CD4-positive, alpha-beta T cell treated with Interleukin-17A for 4 hours (primary cell): ENCODE results near the gene MCC.

Experiments used
- DNase-seq: peaks from one replicate; pipeline ENCODE4 v3.0.0-alpha.2; 2020; ENCODE audit warnings: mixed read lengths

Gene MCC

DNA sequence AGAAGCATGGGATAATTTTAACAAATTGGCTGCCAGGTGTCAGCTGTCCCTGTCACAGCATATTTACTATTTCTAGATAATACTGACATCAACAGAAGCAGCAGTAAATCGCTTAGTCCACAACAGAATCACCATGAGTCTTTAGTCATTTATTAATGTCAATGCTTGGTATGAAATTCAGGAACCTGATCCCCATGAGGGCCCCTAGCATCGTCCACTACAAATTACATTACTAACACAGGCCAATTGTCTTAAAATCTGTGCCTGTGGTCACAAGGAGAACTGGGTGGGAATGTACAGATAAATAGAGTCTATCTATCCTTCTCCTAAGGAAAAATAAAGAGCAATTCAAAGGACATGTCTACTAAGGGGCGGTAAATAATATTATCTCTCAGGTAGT, 129.6 kb downstream of the MCC start:
- DNase-seq: no peak

DNA sequence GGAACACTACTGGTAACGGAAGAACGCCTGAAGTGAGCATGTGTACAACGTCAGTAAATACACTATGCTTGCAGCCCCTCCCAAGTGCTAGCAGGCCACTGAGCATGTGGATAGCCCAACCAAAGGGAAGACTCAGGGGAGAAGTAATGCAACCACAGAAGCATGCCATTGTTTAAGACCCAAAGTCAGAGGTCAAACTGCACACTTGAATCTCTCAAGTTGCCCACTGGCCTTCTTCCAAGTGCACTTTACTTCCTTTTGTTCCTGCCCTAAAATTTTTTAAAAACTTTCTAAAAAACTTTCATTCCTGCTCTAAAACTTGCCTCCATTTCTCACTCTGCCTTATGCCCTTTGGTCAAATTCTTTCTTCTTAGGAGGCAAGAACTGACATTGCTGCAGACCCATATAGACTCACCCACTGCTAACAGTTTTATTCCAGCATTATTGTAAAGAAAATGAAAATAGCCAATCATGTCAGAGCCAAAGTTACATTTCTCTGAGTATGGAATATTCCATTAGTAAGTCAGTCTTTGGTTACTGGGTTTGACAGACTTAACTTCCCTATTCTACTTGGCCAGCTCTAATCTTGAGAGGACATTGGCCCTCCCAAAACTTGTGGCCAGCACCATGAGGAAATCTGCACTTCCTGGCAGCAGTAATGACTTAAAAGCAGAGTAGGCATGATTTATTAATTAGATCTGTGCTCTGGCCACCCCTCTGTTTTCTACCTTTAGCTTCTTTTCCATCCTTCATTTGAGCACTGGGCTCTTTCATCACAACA, 130.4 kb downstream of the MCC start:
- DNase-seq: no peak

DNA sequence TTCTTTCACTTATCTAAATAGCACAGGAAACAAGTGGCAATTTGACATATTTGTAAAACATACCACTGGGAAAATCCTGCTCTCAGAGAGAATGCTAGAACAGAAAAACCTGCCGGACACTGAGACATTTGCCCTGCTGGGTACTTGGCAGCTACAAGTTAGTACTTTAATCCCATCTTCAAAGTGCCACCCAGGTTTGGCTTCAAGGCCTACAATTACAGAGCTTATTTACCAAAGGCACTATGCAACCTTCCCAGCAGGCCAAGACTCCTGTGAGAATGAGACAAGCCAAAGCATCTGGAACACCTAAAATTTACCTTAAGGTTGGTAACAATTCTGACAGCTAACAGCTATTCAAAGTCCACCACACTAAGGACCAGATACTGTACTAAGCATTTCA, 131.8 kb downstream of the MCC start:
- DNase-seq: no peak

DNA sequence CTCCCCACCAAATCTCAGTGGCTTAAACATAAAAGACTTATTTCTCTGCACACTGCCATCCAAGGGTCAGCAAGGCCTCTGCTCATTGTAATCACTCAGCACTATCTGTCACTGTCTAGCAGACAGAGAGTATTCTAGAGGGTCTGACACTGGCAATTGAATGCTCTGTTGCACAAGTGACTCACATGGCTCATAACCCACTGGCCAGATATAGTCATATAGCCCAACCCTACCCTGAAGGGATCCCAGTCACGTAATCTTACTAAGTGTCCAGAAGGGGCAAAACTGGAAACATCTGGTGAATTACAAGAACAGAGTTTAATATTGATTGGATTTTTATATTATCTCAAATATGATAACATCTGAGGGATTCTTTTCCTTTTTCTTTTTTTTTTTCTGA, 134.2 kb downstream of the MCC start:
- DNase-seq: no peak

DNA sequence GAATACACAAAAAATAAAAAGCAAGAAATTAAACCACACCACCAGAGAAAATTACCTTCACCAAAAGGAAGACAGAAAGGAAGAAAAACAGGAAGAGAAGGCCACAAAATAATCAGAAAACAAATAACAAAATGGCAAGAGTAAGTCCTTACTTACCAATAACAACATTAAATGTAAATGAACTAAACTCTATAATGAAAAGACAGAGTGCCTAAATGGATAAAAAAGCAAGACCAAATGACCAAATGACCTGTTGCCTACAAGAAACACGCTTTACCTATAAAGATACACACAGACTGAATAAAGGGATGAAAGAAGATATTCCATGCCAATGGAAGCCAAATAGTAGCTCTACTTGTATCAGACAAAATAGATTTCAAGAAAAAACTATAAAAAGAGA, 140.7 kb downstream of the MCC start:
- no peak for DNase-seq

DNA sequence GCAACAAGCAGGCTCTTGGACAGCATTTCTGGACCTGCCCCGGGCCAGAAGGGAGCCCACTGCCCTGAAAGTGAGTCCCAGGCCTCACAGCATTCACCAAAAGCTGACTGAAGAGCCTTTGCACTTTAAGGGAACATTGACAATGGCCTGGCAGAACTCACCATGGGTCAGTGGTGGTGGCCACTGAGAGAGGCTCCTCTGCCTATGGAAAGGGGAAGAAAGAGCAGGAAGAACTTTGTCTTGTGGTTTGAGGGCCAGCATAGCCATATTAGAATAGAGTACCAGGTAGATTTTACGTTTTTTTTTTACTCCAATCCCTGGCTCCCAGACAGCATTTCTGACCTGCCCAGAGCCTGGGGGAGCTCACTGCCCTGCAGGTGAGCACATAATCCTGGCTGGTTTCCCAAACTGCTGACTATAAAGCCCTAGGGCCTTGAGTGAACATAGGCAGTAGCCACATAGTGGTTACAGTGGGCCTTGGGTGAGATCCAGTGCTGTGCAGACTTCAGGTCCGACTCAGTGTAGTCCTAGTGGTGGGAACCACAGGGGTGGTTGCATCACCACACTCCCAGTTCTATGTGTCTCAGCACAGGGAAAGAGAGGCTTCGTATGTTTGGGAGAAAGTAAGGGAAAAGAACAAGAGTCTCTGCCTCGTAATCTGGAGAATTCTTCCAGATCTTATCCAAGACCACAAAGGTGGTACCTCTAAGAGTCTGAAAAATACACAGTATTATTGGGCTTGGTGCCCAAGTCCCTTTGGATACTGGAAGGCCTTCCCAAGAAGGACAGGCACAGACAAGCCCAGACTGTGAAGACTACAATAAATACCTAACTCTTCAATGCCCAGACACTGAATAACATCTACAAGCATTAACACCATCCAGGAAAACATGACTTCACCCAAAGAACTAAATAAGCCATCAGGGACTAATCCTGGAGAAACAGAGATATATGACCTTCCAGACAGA, 143.0 kb downstream of the MCC start:
- no peak for DNase-seq

DNA sequence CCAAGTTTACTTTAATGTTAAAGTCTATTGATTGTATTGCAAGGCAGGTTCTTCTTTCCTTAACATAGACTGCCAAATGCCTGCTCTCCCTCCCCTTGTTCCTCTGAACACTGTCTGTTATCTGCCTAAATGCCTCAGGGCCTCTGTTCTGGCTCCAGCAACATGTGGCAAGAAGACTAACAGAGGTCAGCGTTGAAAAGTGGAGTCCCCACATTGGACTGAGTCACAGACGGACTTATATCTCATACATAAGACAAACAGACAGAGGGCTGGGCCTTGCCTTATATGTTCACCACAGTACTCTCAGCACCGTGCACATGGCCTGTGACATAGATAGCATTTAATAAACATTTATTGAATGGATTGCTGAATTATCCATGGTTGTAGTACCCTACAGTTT, 144.9 kb downstream of the MCC start:
- no peak for DNase-seq

DNA sequence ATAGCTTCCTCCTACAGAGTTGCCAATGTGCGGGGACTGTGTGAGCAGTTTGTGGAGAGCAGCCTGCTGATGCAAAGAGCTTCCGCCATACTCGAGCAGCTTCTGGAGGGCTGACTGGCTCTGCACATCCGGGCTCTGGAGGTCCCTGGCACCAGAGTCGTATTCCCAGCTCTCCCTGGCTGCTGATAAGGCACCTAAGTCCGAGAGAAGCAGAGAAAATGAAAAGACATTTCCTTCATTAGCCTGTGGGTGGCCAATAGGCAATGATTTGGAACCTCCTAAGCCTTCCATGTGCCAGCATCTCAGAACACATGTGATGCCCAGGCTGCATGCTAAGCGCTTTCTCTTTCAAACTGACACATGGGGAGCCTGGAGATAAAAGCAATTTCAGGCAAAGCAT, 147.7 kb downstream of the MCC start:
- DNase-seq: no peak

DNA sequence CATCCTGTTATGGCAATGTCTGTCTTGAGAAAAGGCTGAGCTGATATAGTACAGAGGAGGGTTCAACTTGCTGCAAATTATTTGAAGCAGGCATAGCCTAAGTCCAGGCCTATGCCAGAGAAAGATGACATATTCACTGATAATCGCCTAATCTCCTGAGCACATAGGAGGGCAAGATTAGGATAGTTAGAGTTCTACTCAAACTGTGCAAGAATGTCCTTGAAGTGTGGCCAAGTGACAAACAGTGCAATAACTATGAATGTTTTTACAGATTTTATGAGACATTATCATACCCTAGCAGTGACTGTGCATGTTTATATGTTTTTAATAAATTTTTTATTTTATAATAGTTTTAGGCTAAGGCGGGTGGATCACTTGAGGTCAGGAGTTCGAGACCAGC, 149.6 kb downstream of the MCC start:
- DNase-seq: no peak

DNA sequence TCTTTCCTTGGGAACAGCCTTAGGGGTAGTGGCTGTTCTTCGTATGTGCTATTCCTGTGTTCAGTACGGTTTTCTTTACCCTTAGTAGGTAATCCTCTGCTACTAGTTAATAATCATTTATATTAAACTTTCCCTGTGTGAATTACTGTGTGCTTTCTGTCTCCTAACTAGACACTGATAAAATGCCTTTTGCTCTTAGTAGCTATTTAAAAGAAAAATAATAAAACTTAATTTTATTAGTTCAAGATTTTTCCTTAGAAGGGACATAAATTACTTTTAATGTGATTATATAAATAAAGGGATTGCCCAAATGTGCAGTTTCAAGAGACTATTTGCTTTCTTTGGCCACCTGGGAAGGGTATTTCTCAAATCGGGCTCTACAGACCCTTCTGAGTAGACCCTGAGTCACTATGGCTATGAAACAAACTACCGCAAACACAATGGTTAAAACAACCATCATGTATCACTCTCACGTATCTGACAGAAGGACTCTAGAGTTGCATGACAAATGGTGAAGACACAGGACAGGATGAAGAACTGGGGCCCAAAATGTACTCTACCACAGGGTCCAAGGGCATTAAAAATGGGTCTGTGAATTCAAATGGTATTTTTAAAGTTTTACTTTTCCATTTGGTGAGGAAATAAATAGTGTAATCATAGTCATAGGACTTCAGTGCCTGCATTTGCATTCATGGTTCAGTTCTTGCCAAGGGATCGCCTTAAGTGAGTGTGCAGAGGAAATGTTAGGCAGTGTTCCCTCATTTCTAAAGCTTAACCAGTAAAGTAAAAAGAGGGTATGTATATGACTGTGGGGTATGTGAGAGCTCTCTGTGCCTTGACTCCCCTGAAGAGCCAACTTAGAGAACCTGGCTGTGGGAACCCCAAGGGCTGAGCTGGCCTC, 150.5 kb downstream of the MCC start:
- no peak for DNase-seq

DNA sequence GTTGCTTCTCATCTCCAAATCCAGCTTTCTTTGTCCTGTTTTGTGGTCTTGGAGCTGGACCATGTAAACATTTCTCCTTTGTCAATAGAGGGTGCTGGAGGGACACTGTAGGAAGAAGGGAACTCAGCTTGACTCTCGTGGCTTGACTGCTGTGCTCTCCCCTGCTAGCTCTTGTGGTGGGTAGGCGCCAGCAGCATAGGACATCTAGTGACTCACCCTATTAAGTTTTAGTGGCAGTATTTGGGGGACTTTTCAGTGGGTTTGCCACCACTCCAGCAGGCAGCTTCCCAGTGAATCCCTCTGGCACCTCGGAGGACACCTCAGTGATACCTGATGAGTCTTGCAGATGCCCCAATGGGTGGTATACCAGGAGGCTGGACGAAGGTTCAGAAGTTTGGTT, 151.3 kb downstream of the MCC start:
- DNase-seq: no peak

DNA sequence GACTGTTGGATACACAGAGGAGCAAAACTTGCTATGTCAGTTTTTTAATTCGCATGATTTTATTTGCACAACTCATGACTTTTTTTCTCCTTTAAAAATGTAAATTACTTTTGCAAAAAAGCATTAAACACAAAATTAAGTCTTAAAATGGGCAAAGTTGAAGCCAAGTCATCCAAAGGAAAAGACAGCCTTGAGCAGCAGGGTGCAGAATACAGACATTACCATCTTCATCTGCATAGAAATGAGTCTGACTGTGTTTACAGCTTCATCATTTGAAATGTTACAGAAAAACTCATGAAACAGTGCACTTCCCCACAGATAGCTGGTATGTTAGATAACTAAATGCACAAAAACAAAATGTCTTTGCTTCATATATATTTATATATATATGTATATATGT, 154.8 kb downstream of the MCC start:
- DNase-seq: no peak

DNA sequence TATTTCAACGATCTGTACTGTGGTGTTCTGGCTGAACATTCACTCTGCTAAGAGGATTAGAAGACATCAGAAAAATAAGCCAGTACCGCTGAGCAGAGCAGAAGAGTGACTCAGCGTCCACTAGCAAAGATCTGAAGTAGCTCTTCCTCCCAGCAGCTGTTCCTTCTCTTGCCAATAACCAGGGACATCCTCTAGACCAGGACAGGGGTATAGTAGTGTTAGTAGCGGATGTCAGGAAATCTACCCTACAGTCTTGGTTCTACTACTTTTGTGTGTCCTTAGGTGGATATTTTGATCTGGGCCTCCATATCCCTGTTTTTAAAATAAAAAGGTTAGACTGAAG, 157.1 kb downstream of the MCC start:
- no peak for DNase-seq

DNA sequence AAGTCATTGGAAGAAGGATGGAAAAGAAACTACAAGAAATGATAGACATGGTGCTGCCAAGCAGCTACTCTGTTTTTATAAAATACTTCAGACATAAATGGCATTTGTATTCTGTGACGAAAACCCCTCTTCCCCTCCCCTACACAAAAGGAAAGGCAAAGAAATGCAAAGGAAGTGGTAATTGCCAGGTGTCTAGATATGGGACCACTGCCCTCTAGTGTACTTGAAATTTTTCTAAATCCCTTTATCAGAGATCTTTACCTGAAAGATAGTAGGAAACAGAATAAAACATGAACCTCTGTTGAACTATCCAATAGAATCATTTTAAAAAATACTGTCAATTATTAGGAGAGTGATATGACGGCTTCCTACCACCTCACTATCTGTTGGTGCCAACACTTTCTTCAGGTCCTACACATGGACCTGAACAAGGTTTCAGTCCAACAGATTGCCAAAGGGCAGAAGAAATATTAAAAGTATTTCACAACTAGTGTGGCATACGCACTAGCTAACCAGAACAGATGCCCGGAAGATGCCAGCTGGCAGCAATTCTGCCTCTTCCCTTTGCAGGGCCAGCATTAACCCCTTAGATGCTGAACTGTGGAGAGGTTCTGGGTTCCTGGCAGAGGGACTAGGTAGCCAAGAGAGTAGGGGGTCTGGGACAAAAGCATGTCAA, 157.6 kb downstream of the MCC start:
- peak; percentile 15 for DNase-seq

DNA sequence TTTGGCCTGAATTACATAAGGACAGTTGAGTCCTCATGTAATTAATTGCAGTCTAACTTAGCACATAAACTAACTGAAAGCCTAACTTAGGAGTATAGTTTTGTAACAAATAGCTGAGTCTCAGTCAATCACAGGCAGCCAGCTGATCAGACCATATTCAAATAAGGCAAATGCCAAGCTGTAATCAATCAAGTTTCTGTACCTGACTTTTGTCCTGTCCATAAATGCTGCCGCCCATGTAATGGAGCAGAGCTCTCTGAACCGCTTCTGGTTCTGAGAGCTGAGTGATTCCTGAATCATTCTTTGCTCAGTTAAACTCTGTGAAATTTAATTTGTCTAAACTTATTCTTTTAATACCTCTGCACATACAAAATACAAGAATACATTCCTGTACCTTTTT, 158.3 kb downstream of the MCC start:
- DNase-seq: no peak

DNA sequence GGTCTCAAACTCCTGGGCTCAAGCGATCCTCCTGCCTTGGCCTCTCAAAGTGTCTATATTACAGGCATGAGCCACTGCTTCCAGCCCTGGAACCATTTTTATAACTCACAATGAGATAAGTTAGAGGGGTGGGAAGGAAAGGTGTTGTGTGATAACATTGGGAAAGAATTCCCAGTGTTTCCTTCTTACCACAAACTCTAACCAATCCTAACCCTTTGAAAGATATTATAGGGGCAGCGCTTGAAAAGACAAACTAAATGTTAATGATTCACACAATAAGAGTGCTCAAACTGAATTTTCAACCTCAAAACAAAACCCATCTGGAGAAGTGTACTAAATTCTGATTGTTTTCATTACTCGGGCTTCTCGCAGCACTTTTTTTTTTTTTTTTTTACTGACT, 163.2 kb downstream of the MCC start:
- no peak for DNase-seq

DNA sequence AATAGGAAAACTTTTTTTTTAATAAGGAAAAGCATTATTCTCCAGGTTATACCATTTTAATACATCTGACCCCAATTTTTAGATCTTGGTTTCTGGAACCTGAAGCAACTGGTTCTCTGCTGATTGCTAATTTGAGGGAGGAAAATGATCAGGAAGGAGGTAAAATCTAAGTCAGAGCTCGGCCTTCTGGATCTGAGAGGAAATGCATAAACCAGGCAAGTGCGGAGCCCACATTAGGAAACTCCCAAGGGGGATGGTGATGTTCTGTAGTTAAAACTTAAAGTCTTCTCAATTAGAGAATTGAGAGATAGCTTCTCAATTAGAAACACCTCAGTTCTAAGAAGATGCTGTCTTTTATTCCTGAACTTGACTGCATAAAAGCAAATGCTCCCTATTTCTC, 167.0 kb downstream of the MCC start:
- DNase-seq: no peak

DNA sequence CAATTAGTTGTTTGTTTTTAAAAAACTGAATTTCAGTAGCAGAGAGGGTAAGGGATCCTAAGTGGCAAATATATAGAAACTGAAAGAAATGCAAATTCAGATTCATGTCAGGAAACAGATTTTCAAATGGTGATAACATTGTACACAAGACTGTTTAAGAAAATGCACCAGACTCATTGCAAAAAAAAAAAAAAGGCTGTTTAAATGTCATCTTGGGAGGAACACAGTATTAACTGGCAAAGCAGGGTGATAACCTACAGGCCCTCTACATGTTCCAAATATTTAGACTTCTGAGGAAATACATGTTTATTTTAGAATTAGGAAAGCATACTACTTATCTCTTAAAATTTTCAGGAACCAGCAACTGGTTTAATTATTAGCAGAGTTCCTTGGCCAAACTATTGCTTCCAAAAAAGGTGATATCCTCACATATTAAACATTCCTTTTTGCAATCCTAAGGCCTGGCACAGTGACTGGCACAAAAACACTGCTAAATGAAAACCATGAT, 167.9 kb downstream of the MCC start:
- DNase-seq: no peak

DNA sequence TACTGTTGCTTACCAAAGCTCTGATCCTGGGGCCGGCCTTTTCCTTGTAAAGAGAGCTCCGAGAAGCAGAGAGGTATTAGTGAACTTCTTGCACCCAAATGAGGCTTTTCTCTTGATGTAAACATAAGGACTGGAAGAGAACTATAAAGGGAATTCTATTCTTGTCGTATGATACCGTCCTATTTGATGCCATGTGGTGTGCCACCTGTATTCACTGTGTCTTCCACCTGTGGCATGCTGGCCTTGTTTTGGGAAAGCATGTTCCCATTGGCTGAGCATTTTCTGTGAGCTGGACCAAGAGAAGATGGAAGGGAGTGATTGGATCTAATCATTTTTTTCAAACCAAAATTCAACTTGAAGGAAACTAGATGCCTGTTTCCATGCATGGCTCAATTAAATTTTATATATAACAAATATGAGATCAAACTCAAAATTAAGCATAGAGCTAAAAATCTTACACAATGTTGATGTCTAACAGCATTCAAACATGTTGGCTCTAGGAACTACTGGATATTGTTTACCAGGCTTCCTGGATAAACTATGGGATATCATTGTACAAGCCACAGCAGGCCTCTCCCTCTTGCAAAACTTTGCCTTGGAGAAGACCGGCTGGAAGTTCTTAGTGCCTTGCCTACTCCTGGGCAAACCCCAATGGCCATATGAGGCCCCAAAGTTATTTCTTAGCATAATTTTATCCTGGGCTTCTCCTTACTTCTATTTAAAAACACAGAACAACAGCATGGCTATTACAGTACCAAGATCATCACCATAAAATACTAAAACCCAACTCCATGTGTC, 168.8 kb downstream of the MCC start:
- no peak for DNase-seq

DNA sequence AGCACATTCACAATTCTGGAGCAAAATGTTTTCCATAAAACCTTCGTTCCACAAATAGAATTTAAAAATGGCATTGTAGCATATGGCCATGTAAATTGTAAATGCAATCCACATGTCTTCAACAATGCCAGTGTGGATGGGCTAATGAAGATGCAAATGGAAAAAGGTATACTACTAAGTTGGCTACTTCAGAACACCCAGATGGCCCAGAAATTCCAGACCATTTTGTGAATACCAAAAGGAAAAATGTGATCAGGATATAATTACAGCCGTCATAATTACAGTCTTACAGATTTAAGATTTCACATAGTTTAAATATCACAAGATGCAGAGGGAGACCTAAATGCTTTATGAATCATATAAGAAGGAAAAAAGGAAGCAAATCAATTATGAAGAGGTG, 170.6 kb downstream of the MCC start:
- DNase-seq: no peak

DNA sequence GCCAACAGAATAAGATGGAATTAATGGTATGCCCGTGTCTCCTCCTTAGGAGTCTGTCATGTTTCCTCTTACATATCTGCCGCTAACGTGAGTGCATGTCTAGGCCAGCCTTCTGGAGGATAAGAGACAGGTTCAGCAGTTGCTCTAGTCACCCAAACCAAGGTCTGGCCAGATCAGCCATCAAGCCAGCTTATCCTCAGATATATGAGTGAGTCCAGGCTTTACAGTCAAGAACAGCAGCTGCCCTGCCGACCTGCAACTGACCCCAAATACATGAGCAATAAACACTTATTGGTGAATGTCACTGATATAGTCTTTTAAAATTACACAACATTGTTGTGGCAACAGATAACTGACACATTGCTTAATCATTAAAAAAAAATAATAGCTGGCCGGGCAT, 177.0 kb downstream of the MCC start:
- DNase-seq: no peak

DNA sequence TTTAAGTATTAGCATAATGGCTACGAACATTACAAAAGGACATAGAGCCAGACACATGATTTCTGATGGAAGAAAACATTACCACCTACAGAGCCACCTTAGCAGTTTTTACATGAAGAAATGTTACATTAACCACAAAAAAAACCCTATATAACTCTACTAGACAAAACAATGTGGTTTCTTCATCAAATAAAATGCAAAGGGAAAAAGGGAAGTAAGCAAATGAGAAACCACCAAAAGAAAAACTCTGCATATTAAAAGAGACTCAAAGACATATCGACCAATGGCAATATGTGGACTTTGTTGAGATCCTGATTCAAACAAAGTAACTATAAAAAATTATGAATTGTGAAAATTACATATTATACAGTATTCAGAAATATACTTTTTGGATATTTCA, 186.1 kb downstream of the MCC start:
- no peak for DNase-seq
